WERI-Rb-1 (cell line): ENCODE results near the gene ATXN7L1.

ENCODE experiments used
- DNase-seq: peaks from one replicate; pipeline ENCODE4 v3.0.0-alpha.2; 2020
- H3K27ac ChIP-seq: fragments of 250-450 bp; sonication (Bioruptor Pico); 2 replicates; pipeline ENCODE4 v1.5.1; 2020; ENCODE audit warnings: mild to moderate bottlenecking, moderate library complexity
- H3K27me3 ChIP-seq: fragments of 250-450 bp; sonication (Bioruptor Pico); 2 replicates; pipeline ENCODE4 v1.5.1; 2021; ENCODE audit warnings: mild to moderate bottlenecking, low read depth, moderate library complexity; ENCODE audit not compliant: insufficient read depth, severe bottlenecking
- H3K36me3 ChIP-seq: fragments of 250-450 bp; sonication (Bioruptor Pico); 2 replicates; pipeline ENCODE4 v1.5.1; 2020; ENCODE audit warnings: mild to moderate bottlenecking, moderate library complexity
- H3K4me3 ChIP-seq: 2 replicates; pipeline ENCODE4 v1.5.1; 2011; ENCODE audit warnings: low read depth, mild to moderate bottlenecking, control low read depth, low read length
- H3K9me3 ChIP-seq: fragments of 250-450 bp; sonication (Bioruptor Pico); 2 replicates; pipeline ENCODE4 v1.5.1; 2021; ENCODE audit warnings: mild to moderate bottlenecking, moderate library complexity; ENCODE audit not compliant: severe bottlenecking
- TF ChIP-seq, protein P1 (sequence below): IDR thresholded peaks from 2 replicates; pipeline ENCODE4 v1.5.1; 2011; ENCODE audit warnings: low read depth, mild to moderate bottlenecking, control low read depth, inconsistent platforms, low read length

The ATXN7L1 gene

DNA sequence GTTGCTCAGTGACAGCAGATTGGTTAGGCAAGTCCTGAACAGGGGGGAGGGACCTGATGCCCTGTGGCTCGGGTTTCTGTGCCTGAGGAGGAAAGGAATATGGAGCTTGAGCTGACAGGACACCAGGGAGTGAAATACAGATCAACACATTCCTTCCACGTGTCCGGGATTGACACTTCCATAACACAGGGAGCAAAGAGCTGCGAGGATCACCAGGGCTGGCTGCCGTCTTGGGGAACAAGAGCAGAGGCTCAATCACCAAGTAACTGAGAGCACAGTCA is 258.4 kb downstream of the ATXN7L1 start:
- Histone ChIP-seq H3K27me3 (no peaks in the 10 kb centered on the region), H3K9me3 (no peaks in the 10 kb centered on the region), H3K36me3 (no peaks in the 10 kb centered on the region; the same call in 1 of the 2 replicates), H3K27ac (no peak overlapping the region), H3K4me3 (no peak overlapping the region)
- no peak for DNase-seq
- TF ChIP-seq, protein P1, sequence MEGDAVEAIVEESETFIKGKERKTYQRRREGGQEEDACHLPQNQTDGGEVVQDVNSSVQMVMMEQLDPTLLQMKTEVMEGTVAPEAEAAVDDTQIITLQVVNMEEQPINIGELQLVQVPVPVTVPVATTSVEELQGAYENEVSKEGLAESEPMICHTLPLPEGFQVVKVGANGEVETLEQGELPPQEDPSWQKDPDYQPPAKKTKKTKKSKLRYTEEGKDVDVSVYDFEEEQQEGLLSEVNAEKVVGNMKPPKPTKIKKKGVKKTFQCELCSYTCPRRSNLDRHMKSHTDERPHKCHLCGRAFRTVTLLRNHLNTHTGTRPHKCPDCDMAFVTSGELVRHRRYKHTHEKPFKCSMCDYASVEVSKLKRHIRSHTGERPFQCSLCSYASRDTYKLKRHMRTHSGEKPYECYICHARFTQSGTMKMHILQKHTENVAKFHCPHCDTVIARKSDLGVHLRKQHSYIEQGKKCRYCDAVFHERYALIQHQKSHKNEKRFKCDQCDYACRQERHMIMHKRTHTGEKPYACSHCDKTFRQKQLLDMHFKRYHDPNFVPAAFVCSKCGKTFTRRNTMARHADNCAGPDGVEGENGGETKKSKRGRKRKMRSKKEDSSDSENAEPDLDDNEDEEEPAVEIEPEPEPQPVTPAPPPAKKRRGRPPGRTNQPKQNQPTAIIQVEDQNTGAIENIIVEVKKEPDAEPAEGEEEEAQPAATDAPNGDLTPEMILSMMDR, result no peak

DNA sequence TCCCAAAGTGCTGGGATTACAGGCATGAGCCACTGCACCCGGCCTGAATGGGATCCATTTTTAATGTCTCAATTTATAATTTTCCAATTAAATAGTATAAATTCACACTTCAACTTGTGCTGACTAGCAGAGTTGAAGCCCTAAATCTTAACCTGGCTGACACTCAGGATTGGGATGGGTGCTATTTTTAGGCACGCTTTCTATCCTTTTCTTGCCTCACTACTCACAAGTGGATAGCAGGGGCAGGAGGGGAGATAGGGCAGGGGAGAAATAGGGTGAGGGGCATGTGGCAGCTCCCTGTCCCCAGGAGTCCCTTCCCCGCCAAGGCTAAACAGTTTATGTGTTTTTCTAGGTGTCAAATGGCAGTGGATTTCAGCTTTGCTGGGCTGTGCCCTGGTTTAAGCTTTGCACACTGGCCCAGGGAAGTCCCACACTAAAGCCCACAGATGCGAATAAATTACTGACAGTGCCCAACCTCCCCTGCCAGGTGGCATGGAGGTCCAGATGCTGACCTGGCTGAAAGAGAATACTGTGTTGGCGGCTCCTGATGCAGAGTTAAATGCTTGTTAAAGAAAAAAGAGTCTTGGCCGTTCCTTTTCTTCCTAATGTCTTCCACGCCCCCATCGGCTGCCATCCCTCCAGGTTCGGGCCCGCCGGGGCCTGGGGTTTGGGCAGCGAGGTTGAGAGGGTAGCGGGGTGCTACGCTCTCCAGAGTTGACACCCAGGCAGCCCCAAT is 259.0 kb downstream of the ATXN7L1 start:
- TF ChIP-seq, protein P1, result no peak
- no peak for DNase-seq
- Histone ChIP-seq H3K27me3 (no peaks in the 10 kb centered on the region), H3K27ac (no peak overlapping the region), H3K36me3 (no peaks in the 10 kb centered on the region; the same call in 1 of the 2 replicates), H3K4me3 (no peak overlapping the region), H3K9me3 (no peaks in the 10 kb centered on the region)

DNA sequence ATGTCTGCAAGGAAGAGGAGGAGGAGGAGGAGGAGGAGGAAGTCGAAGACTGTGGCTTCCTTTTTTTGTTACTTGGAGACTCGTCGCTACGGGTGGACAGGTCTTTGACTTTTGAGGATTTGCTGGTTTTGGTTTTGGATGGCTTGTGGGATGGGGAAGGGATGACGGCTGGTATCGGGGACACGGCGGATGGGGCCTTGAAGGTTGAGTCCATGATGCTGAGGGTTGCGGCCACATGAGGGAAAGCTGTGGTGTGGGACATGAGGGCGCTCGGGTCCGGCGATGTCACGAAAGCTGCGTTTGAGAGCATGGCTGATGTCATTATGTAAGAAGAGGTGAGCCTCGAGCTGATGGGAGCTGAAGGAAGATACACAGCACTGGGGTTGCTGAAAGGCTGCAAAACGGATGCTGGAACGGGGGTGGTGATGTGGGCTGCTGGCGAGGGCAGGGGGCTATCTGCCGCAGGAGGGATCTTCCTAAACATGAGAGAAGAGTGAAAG is 262.0 kb downstream of the ATXN7L1 start:
- H3K4me3 ChIP-seq, result no peak overlapping the region
- no peak for DNase-seq
- H3K27ac ChIP-seq, result no peak overlapping the region
- no peaks in the 10 kb centered on the region; the same call in 1 of the 2 replicates for H3K36me3 ChIP-seq
- no peaks in the 10 kb centered on the region for H3K9me3 ChIP-seq
- TF ChIP-seq, protein P1, result no peak
- H3K27me3 ChIP-seq, result no peaks in the 10 kb centered on the region

DNA sequence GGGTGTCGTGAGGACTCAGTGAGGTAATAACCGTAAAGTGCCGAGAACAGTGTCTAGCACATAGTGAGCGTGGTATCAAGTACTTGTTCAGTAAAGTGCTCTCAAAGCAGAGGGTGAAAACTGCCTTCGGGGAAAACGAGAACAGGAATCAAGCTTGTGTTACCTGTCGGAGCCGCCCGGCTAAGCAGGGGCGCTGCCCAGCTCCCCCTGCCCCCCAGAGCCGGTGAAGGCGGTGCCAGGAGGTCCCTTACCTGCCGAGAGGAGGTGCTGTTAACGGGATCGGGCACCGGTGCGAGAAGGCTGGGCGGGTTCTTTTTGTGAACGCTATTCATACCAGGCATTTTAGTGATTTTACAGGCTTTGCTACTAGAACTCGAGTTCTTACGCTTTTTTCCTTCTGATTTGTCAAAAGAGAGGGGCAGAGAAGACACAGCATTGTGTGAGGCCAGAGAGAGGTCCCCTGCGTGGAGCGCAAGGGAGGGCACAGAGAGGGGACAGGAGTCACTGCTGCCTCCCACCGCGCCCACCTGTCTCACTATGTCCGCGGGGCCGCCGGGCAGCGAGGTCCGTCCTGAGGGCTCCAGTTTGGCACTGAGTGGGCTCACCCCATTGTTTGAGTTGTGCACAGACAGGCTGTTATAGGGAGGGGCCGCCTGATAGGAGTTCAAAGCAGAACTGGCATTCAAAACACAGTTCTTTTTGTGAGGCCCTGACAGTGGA is 262.6 kb downstream of the ATXN7L1 start:
- no peak for DNase-seq
- Histone ChIP-seq H3K27ac (no peak overlapping the region), H3K4me3 (no peak overlapping the region), H3K36me3 (no peaks in the 10 kb centered on the region; the same call in 1 of the 2 replicates), H3K9me3 (no peaks in the 10 kb centered on the region), H3K27me3 (no peaks in the 10 kb centered on the region)
- TF ChIP-seq, protein P1, result no peak

- no peaks in the 10 kb centered on the region for H3K9me3 ChIP-seq
- TF ChIP-seq, protein P1, result no peak
- H3K27me3 ChIP-seq, result no peaks in the 10 kb centered on the region
- H3K27ac ChIP-seq, result no peak overlapping the region
- no peak for DNase-seq
- H3K4me3 ChIP-seq, result no peak overlapping the region
- H3K36me3 ChIP-seq, result no peaks in the 10 kb centered on the region
These were observed 263.6 kb downstream of the ATXN7L1 start for GRCh38 chr7:105612806-105613205.
